CD4-positive, alpha-beta T cell treated with Interleukin-12 subunit alpha and Interleukin-12 subunit beta, for 1 hour (primary cell): ENCODE results near the gene EEA1.
"Not testable (repeated sequence)": the region's sequence is repeated elsewhere in the genome, so short reads cannot be mapped to it uniquely, and the experiment has no call there.

ENCODE experiments used
- DNase-seq: peaks from one replicate; pipeline ENCODE4 v3.0.0-alpha.2; 2020

Gene EEA1

DNA sequence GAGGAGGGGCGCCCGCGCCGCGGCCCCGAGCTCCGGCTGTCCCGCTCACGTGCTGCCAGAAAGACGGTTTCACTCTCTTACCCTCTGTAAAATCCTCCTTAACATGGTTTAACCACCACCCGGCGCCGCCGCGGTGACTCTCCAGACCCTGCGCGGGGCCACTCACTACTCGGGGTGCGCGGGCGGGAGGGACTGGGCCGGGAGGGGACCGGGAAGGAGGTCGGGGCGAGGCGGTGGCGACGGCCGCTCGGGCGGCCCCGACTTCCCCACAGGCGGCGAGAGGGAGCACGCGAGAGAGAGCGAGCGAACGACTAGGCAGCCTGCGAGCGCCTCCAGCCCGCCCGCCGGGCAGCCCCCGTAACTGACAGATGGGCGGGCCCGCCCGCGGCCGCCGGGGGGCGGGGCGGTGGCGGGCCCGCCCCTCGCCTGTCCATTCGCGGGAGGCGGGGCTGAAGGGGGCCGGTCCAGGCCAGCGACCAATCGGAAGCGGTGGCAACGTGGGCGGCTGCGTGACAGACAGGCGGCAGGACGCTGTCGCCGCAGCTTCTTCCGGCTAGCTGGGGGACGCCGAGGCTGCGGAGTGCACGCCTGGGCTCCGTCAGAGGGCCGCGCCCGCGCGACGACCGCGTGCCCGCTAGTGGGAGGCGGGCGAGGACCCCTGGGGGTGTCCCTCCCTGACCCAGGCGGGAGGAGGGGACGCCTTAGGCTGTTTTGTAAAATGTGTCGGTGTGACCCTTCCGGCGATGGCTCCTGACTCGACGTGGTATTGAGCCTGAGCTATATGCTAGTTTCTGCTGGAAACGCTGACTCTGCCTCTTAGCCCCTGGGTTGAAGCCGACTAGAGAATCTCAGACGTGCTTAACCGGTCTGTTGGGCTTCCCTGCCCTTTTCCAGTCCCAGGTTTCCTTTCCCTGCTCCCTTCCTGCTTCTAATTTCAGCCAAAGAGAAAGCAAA is at the start of gene EEA1:
Gene EEA1 (minus strand): TSS at position 334 of the 954 bp plus-strand sequence. CDS start 229 bp downstream, at position 105.
- peak; percentile 96 for DNase-seq

DNA sequence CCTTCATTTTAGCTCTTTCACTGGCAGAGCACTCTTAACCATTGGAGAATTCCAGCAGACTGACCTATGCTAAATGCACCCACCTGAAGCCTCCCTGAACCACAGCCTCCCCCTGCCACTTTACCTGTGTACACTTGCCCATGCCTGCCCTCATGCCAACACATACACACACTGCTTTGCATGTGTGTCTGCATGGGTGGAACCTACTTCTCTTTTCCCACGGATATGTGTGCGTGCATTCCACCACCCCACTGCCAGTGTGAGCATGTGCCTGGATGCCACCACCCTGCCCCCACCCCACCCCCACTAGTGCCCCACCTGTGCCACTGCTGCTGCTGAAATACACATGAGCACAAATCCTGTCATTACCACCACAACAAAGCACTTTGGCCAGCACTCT is 49.5 kb upstream of the EEA1 start:
- no peak for DNase-seq

DNA sequence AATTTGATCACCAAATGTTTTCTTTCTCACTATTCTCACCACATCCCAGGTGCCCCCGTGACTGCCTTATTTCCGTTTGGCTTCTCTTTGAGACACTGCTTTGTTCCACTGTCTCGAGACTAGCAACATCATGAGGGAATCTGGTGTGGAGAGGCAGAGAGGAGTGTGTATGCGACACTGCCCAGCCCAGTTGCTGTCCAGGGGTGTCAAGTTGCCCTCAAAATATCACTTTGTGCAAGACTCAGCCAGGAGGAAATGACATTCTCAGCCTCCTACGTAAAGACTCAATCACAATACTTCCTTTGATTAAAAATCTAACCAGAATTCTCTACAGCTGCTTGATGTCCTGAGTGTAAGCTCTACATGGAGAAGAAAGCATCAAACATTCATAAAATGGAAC is 48.2 kb upstream of the EEA1 start:
- no peak for DNase-seq

DNA sequence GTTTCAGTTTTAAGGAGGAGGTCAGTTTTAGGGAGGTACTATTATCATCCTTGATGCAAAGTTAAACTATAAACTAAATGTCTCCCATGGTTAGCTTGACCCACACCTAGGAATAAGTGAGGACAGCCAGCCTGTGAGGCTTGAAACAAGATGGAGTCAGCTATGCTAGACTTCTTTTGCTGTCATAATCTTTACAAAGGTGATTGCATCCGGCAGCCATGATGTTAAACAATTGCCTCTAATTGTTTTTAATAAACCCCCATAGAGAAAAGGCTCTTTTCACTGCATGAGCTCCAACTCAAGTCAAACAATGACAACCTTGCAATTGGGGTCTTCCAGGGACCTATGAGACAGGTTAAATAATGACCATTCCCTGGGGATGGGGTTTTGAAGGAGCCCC is 45.7 kb upstream of the EEA1 start:
- no peak for DNase-seq

DNA sequence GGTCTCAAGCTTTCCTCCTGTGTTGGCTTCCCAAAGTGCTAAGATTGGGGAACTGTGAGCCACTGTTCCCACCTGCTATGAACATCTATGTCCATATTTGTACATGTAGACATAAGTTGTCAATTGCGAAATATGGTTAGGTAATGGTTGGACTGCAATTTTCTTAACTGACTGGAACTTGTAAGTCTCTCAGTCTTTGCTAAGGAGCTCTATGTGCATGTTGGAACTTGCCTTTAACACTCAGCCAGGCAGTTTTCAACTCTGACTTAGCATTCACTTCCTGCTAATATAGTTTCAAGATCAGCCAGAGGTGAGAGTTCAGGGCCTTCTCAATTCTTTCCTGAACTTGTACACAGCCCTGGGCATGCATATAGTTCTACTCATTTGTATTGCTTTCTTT is 44.5 kb upstream of the EEA1 start:
- DNase-seq = no peak

DNA sequence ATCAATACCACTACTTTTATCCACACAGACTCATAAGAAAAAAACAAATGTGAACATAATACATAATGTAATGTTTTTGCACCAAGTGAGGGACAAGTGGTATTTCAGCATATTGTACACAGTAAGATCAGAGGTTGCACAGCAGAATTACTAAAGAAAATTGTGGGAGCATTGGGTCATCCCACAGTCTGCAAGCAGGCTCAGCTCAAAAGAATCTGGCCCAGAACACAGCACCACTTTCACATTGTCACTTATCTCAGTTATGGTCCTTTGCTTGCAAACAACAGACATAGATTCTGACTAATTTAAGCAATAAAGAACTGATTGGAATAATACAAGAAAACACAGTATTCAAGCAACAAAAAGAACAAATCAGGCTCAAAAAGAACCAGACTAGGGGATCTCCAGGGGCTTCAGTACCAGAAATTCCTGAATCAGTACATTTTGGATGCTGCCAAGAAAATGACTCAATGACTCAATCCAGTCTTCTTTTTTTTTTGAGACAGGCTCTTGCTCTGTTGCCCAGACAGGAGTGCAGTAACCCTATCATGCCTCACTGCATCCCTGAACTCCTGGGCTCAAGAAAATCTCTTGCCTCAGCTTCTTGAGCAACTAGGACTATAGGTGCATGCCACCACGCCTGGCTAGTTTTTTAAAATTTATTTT is 42.9 kb upstream of the EEA1 start:
- DNase-seq = no peak

DNA sequence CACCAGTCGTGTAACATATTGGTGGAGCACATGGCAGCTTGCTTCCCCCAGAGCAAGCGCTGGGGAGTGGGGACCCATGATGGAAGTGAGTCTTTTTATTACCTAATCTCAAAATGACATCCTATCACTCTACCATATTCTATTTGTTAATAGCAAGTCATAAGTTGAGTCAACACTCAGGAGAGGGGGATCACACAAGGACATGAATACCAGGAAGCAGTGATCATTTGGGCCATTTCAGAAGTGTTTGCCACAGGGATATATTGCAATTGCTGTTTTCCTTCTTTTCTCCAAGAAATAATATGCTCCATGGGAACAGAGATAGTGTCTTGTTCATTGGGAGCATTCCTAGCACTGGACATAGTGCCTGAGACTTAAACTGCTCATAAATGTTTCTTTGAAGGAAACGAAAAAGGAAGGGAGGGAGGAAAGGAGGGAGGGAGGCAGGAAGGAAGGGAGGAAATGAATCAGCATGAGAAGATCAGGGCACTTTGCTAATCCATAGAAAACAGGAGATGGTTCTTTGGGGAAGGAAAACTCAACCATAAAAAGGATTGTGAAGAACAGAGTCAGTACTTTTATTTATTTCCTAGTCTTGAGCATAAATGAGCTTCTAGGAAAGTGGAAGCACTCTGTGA is 39.2 kb upstream of the EEA1 start:
- DNase-seq = no peak

DNA sequence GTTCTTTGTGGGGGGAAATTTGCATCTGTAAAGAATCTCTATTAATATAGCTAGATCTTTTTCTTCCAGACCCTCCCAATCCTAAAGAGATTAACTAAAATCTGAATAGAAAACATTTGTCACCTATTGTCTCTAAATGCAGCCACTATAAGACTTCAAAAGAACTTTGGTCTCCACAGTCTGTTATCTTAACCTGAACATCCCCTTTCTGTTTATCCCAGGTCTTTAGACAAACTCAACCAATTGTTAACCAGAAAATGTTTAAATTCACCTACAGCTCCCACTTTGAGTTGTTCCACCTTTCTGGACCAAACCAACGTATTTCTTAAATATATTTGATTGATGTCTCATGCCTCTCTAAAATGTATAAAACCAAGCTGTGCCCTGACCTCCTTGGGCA is 35.3 kb upstream of the EEA1 start:
- not testable (repeated sequence) for DNase-seq

DNA sequence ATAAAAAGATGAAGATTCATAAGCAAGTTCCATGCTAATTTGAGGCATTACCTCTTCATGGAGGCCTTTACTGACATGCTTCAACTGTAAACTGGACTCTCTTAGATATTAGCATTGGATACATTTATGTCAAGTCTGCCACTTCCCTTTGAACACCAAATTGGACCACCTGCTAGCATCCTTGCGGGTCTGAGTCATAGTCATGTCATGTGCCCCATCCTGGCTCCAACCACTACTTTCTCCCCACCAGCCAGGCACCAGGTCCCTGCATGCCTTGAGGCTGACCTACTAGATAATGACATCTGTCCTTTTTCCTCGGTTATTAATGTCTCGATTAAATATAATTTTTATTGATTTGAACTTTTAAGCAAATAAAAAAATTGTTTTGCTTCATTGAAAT is 32.9 kb upstream of the EEA1 start:
- no peak for DNase-seq

DNA sequence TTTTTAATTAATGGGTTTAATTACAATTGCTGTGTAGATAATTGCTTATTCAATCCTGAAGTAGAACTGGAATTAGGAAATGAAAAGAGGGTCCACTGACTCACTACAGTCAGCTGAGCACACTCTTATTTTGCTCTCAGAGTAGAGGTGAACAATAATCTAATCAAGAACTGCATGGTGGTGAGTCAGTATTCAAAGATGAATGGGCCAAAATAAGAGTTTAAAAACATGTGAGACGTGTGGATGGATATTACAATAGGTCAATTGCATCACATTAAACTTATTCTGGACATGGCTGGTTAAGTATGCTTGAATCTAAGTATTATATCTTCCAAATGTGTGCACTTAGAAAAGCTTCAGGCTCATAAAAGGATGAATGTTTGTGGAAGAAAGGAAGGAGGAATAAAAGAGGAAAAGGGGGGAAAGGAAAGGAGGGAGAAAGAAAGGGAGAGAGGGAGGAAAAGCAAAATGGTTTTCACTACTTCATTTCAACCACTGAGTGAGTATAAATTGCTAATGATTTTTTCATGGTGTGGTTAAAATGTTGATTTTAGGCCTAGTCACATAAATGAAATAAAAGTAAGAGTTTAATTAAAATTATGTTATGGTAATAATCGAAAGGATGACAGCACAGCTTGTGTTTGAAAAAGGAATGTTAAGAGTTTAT is 27.0 kb upstream of the EEA1 start:
- no peak for DNase-seq

DNA sequence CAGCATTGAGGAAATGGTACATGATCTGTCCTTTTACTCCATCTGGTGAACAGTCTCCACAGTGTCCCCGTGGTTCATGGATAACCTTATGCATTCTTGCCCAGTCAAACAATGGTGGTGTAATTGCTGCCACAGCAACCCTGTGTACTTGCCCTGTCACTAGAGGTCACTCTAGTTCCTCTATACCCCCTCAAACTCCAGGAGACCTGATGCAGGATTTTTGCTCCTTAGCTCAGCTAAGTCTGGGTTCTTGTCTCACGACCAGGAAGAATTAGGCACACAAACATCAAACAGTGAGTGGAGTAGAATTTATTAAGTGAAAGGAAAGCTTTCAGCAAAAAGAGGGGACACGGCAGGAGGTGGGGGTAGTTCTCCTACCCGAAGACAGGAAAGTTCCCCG is 24.7 kb upstream of the EEA1 start:
- no peak for DNase-seq

DNA sequence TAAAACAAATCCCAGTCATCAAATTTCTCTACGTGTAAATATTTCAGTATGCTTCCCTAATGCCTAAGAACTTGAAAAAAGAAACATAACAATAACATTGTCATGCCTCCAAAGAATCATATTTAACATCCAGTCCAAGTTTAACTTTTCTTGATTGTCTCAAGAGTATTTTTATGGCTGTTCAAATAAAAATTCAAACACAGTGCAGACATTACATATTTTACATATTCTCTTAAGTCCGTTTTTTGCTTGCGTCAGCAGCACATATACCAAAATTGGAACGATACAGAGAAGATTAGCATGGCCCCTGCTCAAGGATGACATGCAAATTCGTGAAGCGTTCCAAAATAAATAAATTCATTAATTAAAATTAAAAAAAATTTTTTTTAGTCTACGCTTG is 23.3 kb upstream of the EEA1 start:
- no peak for DNase-seq

DNA sequence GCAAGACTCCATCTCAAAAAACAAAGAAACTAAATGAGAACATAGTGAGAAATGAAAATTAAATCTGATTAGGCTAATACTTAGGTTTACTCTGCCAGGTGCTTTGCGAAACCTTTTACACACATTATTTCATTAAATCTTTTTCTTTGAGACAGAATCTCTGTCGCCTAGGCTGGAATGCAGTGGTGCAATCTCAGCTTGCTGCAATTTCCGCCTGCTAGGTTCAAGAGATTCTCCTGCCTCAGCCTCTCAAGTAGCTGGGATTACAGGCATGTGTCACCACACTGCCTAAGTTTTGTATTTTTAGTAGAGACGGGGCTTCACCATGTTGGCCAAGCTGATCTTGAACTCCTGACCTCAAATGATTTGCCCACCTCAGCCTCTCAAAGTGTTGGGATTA is 21.9 kb upstream of the EEA1 start:
- no peak for DNase-seq

DNA sequence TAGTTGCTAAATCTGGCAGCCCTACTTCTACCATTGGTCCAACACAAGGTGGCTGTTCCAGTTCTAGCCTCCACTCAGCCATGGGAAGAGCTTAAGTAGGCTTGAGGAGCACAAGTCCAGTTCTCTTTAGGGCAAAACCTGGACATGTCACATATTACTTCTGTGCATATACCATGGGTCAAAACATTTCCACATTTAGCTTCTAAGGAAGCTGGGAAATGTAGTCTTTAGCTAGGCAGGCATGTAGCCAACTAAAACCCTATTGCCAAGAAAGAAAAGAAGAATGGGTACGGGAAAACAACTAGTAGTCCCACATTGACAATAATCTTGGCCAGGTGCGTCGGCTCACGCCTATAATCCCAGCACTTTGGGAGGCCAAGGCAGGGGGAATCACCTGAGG is 20.9 kb upstream of the EEA1 start:
- DNase-seq = no peak

DNA sequence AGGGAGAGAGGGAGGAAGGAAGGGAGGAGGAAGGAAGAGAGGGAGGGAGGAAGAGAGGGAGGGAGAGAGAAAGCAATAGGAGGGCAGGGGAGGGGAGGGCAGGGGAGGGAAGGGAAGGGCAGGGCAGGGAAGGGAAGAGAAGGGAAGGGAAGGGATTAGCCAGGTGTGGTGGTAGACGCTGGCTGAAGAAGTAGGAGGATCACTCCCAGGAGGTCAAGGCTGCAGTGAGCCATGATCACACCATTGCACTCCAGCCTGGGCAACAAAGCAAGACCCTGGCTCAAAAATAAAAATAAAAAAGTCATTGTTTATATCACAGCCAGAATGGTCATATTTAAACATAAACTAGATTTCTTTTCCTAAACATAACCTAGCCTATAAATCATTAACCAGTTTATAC is 20.4 kb upstream of the EEA1 start:
- no peak for DNase-seq

DNA sequence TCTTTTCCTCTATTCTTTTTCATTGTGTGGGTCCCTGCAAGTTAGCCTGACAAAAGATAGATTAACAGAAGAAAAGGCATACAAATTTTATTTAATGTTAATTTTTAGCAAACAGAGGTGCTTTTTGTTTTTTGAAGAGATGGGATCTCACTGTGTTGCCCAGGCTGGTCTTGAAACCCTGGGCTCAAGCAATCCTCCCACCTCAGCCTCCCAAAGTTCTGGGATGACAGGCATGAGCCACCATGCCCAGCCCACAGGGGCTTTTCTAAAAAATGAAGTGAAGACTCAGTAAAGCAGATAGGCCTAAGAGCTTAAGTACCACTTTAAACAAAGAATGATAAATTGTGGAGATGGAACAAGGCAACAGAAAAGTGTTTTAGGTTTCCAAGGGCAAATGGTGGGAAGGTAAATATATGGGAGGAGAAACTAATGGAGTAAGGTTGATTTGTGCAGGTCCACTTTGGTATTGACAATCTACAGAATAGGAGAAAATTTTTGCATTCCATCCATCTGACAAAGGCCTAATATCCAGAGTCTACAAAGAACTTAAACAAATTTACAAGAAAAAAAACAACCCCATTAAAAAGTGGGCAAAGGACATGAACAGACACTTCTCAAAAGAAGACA is 18.6 kb upstream of the EEA1 start:
- no peak for DNase-seq

DNA sequence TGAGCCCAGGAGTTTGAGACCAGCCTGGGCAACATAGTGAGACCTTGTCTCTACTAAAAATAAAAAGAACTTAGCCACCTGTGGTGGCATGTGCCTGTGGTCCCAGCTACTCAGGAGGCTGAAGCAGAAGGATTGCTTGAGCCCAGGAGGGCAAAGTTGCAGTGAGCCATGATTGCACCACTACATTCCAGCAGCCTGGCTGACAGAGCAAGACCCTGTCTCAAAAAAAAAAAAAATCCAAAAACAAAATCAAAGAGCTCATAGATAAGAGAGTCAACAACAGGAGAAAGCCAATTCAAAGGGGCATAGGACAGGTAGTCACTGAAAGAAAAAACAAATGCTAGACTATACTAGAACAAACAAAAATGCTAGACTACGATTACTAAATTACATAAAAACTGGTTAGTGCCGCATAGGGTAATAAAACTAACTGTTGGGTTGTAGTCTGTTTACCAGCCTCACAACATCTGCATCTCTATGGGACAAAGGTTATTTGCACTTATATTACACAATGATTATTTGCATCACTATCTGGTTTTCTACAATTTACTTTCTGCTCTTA is 16.6 kb upstream of the EEA1 start:
- DNase-seq = no peak

DNA sequence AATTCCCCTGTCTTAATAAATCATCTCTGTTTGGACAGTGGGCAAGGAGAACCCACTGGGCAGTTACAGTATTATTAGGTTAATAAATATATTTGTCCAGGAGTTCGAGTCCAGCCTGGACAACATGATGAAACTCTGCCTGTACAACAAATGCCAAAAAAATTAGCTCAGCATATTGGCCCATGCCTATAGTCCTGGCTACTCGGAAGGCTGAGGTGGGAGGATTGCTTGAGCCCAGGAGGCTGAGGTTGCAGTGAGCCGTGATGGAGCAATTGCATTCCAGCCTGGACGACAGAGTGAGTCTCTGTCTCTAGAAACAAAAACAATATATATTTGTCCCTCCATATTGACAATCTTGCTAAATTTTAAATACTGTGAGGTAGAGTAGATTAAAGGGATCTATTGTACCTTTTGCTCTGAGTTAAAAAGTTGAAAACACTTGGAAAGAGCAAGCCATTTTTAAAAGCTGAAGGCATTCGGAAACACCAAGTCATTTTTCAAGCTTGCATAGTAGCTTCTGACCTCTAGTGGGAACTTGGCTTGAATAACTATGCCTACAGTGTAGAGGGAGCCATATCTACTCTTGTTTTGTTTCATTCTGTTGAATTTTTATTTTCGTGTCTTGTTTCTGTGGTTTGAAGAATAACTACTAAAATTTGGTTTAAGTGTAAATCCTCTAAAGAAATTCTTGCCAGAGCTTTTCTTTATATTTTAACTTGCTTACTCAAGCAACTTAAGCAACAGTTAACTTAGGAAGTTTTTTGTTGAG is 14.6 kb upstream of the EEA1 start:
- DNase-seq = no peak

DNA sequence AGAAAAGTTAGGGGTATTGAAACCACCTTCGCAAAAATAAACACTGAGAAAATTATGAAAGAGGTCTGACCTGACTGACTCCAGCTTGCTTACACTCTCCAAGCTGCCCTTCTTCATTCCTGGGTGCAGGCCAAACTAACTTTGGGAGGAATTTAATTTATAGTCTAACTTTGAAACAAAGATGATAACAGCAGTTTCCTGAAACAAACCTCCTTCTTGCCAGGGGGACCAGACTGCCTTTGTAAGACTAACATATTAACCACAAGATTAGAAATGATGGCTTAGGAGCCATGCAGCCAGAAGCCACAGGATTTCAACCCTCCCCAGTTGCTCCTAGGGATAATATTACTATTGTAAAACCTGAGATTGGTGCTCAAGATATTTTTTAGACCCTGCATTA is 13.8 kb upstream of the EEA1 start:
- DNase-seq = no peak

DNA sequence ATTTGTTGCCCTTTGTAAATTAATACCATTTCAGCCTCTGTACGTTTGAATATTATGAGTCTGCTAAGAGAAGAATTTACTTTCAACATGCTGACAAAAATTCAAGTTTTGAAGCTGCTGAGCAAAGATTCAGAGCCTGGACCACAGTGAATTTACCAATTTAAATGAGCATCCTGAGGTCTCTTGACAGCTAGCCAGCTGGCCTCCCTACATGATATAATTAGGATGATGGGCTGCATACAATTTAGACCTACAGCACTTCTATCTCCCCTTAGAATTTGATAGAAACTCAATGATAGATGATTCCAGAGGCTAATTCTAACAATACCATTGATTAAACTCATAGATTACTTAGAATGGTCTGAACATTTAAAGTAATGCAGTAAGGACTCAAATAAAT is 10.0 kb upstream of the EEA1 start:
- no peak for DNase-seq

DNA sequence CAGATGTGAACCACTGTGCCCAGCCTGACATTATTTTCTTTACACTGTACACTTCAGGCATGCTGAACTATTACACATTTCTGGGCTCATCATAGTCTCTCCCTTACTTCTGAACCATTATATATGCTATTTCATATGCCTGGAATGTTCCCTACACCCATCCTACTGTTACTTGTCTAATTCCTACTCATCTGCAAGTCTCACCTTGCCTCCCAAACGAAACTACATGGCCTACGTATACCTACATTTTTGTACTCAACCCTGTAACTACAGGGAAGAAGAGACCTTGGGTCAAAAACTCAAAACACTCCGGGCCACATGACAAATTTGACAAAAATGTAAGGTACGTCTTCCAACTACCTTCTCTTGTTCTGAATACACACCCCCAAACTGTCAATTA is 9.5 kb upstream of the EEA1 start:
- DNase-seq = no peak

DNA sequence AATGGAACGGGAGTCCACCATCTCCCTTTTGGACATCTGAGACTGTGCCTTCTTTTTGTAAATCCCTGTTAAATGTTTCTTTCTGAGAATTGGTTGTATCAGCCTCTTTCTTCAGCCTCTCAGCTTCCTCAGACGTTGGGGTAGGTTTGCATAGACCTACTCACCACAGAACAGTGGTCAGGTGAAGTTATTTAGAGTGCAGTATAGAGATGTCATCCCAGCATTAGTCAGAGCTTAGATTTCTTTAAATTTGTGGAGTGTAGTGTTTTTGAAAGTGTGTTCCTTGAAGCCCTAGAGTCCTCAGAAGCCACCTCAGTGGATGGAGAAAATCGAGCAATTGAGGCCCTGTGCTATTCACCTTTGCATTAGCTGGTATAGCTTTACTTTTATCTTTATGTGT is 8.9 kb upstream of the EEA1 start:
- no peak for DNase-seq
